Ascending aorta (tissue), 2 donors: Measurements from ENCODE around the gene FANCM. TPM values are rescaled to one million over a fixed set of nuclear protein-coding genes. Genes with fewer than 3 reads are reported as not detected.

ENCODE experiments used
- DNase-seq, 2 donors: peaks; one replicate each; pipeline ENCODE4 v3.0.0-alpha.2; 2019; ENCODE audit warnings: low spot score in 2 of 2
- H3K27ac ChIP-seq, 2 donors: fragments of 200-600 bp; sonication (generic); one replicate each; pipeline ENCODE4 v1.5.1; 2016 to 2017; ENCODE audit warnings: mild to moderate bottlenecking in 1 of 2
- H3K27me3 ChIP-seq: fragments of 200-600 bp; sonication (generic); one replicate; pipeline ENCODE4 v1.5.1; 2017
- H3K36me3 ChIP-seq, 2 donors: fragments of 200-600 bp; sonication (generic); one replicate each; pipeline ENCODE4 v1.5.1; 2016
- H3K4me1 ChIP-seq, 2 donors: fragments of 200-600 bp; sonication (generic); one replicate each; pipeline ENCODE4 v1.5.1; 2016 to 2017; ENCODE audit warnings: mild to moderate bottlenecking in 1 of 2
- H3K4me3 ChIP-seq, 2 donors: fragments of 200-600 bp; sonication (generic); one replicate each; pipeline ENCODE4 v1.5.1; 2016 to 2017; ENCODE audit warnings: mild to moderate bottlenecking in 1 of 2
- H3K9me3 ChIP-seq, 2 donors: fragments of 200-600 bp; sonication (generic); one replicate each; pipeline ENCODE4 v1.5.1; 2016
- intact Hi-C: fragments of 100-400 bp; cut with DNase I; formaldehyde crosslinking; loops from one replicate; pipeline ENCODE4 v1.15.1; 2023
- total RNA-seq: library from RNA; depleted of rRNA; stranded (reverse); fragments of >200 nt; gene quantifications from one replicate; pipeline ENCODE4 v1.1.0, GENCODE V29; 2016
- TF ChIP-seq, protein P1 (sequence below), 3 experiments: fragments of 200-600 bp in 2 of 3; fragments of 450-650 bp in 1 of 3; sonication (generic) in 2 of 3; IDR thresholded peaks; one replicate each; pipeline ENCODE4 v1.5.1; 2016 to 2019; ENCODE audit warnings: antibody characterized with exemption in 3 of 3, mild to moderate bottlenecking in 1 of 3, moderate library complexity in 1 of 3

The FANCM gene
- total RNA-seq, 1 donor from 2014 or later, result 2.1 TPM

DNA sequence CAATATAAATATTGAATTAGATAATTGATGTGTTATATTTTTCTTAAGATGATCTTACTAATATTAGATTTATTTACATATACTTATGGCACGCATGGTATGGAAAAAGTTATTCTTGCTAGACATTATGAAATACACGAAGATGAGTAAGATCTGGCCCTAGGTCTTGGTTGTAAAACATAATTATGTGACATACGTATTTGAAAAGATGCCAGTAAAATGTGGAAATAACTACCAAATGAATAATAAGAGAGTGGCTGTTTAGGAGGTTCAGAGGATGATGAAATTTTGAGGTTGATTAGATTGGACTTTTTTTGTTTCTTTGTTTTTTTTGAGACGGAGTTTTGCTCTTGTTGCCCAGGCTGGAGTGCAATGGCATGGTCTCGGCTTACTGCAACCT lies 41.3 kb downstream of the FANCM start:
- Histone ChIP-seq H3K27ac (no peak overlapping the region), H3K36me3 (no peaks in the 10 kb centered on the region), H3K4me1 (no peaks in the 10 kb centered on the region), H3K27me3 (no peaks in the 10 kb centered on the region), H3K9me3 (no peaks in the 10 kb centered on the region), H3K4me3 (no peak overlapping the region)
- intact Hi-C loops, result no loop called here
- DNase-seq, result no peak
- TF ChIP-seq, protein P1, sequence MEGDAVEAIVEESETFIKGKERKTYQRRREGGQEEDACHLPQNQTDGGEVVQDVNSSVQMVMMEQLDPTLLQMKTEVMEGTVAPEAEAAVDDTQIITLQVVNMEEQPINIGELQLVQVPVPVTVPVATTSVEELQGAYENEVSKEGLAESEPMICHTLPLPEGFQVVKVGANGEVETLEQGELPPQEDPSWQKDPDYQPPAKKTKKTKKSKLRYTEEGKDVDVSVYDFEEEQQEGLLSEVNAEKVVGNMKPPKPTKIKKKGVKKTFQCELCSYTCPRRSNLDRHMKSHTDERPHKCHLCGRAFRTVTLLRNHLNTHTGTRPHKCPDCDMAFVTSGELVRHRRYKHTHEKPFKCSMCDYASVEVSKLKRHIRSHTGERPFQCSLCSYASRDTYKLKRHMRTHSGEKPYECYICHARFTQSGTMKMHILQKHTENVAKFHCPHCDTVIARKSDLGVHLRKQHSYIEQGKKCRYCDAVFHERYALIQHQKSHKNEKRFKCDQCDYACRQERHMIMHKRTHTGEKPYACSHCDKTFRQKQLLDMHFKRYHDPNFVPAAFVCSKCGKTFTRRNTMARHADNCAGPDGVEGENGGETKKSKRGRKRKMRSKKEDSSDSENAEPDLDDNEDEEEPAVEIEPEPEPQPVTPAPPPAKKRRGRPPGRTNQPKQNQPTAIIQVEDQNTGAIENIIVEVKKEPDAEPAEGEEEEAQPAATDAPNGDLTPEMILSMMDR (IDR thresholded peaks at IDR 0.05), result no peak

GRCh38 chr14:45181329-45181728 lies 45.6 kb downstream of the FANCM start:
- Histone ChIP-seq H3K9me3 (no peaks in the 10 kb centered on the region), H3K4me3 (no peak overlapping the region), H3K27me3 (no peaks in the 10 kb centered on the region), H3K4me1 (no peaks in the 10 kb centered on the region), H3K27ac (no peak overlapping the region), H3K36me3 (no peaks in the 10 kb centered on the region)
- intact Hi-C loops, result no loop called here
- no peak for DNase-seq
- TF ChIP-seq, protein P1 (IDR thresholded peaks at IDR 0.05), result no peak

DNA sequence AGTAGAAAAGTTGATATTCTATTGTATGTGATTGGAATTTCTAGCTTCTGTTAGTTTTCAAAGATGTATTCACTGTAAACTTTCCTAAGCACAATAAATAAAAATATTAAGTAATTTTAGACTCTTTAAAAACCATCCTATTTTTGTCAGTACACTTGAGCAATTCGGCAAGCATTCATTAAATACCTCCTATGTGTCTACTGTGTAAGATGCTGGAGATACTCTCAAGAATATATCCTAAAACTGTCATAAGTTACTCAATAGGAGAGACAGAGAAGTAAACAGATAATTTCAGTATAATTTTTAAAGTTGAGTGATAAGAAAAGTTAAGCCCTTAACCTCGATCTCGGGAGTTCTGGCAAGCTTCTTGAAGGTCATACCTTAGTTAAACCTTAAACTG lies 46.1 kb downstream of the FANCM start:
- H3K27me3 ChIP-seq, result no peaks in the 10 kb centered on the region
- H3K36me3 ChIP-seq, result no peaks in the 10 kb centered on the region
- no peaks in the 10 kb centered on the region for H3K4me1 ChIP-seq
- H3K9me3 ChIP-seq, result no peaks in the 10 kb centered on the region
- TF ChIP-seq, protein P1 (IDR thresholded peaks at IDR 0.05), result no peak
- H3K27ac ChIP-seq, result no peak overlapping the region
- intact Hi-C loops, result no loop called here
- no peak for DNase-seq
- no peak overlapping the region for H3K4me3 ChIP-seq

DNA sequence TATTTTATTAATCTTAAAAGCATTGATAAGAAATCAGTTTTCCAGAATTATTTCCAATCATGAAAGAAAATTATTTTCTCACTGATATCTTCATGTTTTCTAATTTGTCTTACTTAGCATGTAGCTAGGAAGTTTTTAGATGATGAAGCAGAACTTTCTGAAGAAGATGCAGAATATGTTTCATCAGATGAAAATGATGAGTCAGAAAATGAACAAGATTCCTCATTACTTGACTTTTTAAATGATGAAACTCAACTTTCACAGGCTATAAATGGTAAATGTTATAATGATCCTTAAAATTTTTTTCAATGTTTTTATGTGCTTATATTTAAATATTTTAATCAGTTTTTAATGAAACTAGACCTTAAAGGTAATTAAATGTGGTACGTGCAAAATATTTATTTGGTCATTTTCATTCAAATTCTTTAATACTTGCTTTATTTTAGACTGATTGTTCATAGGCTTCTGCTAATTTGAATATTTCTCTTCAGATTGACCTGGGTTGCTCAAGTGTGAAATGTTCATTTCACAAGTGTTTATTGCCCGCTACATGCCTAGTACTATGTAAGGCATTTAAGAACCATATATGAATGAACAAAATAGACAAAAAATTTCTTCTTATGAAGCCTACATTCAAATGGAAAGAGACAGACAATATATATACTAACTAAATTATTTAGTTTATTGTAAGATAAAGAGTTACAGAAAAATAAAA lies 49.5 kb downstream of the FANCM start:
- no peaks in the 10 kb centered on the region for H3K36me3 ChIP-seq
- H3K27ac ChIP-seq, result no peak overlapping the region
- TF ChIP-seq, protein P1 (IDR thresholded peaks at IDR 0.05), result no peak

GRCh38 chr14:45194964-45195363 lies 59.2 kb downstream of the FANCM start:
- no peak for DNase-seq
- Histone ChIP-seq H3K4me1 (no peaks in the 10 kb centered on the region), H3K9me3 (no peaks in the 10 kb centered on the region), H3K27ac (no peak overlapping the region), H3K4me3 (no peak overlapping the region), H3K27me3 (no peaks in the 10 kb centered on the region), H3K36me3 (no peaks in the 10 kb centered on the region)
- intact Hi-C loops, result no loop called here
- TF ChIP-seq, protein P1 (IDR thresholded peaks at IDR 0.05), result no peak

More for the DNA sequence above, 49.5 kb downstream of the FANCM start:
- H3K4me3 ChIP-seq, result no peak overlapping the region
- H3K9me3 ChIP-seq, result no peaks in the 10 kb centered on the region
- no peak for DNase-seq
- H3K27me3 ChIP-seq, result no peaks in the 10 kb centered on the region
- intact Hi-C loops, result no loop called here
- H3K4me1 ChIP-seq, result no peaks in the 10 kb centered on the region
